HG02588 (cell line): ENCODE measurements around the gene NKTR.
"Not testable (repeated sequence)": the region's sequence is repeated elsewhere in the genome, so short reads cannot be mapped to it uniquely, and the experiment has no call there.

ENCODE experiments used
- ATAC-seq: cut with Tn5 transposase; IDR thresholded peaks from one replicate; pipeline ENCODE4 v1.9.1; 2021; ENCODE audit warnings: mild to moderate bottlenecking, moderate library complexity; ENCODE audit not compliant: unreplicated experiment

NKTR gene

DNA sequence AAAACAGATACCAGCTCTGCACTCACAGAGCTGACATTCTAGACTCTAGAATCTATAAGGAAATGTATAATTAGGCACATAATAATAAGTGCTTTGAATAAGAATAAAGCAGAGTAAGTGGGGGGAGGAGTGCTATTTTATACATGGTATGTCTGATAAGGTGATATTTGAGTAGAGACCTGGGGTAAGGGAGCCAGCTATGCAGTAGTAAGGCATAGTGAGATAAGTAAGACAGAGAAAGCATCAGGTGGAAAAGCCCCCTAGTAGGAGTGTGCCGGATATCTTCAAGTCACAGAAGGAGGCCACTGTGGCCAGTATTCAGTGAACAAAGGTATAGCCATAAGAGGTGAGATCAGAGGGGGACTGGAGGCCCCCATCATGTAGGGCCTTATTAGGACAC lies 6.9 kb upstream of the NKTR start:
- ATAC-seq, result no peak

DNA sequence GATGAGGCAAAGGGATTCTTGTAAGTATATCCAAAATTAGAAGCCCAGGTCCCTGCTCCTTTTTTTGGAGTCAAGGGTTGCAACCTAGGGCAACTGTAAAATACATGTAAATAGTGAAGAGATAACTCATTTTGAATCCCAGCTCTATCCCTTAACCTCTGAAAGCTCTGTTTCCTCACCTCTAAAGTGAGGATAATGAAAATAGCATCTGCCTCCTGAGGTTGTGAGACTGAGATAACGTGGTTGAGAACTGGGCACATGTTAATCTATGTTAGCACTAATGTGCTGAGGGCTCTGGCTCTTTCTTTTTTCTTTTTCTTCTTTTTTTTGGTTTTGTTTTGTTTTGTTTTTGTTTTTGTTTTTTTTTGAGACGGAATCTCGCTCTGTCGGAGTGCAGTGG lies 4.8 kb upstream of the NKTR start:
- no peak for ATAC-seq

DNA sequence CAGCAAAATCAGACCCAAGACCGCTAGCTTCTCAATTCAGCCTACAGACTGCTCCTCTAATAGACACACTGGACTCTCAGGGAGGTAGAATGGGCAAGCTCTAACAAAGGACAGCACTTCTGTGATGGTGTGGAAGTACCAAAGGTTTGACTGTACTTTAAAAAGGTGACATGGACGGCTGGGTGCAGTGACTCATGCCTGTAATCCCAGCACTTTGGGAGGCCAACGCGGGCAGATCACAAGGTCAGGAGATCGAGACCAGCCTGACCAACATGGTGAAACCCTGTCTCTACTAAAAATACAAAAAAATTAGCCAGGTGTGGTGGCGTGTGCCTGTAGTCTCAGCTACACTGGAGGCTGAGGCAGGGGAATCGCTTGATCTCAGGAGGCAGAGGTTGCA lies 3.4 kb upstream of the NKTR start:
- not testable (repeated sequence) for ATAC-seq

- ATAC-seq, result peak; percentile 21
Observed at GRCh38 chr3:42600958-42601675, 631 bp downstream of the NKTR start.

DNA sequence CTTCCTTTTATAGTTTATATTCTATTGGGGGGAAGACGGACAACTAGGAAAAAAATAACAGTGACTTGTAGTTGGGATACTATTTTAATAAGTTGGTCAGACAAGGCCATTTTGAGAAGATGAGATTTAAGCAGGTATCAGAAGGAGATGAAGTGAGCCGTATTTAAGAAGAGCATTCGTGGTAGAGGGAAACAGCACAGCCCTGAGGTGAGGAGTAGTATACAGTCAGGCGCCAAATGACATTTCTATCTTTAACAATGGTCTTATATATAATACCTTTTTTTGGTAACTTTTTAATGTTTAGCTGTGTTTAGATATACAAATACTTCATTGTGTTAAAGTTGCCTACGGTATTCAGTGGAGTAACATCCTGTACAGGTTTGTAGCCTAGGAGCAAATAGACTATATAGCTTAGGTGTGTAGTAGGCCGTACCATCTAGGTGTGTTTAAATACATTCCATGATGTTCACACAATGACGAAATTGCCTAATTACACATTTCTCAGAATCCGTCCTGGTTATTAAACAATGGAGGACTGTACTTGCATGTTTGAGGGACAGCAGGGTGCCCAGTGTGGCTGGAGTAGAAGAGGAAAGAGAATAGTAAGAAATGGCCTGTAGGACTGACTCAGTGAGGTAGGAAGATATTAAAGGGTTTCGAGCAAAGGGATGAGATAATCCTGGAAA lies 1.6 kb downstream of the NKTR start:
- ATAC-seq, result no peak

DNA sequence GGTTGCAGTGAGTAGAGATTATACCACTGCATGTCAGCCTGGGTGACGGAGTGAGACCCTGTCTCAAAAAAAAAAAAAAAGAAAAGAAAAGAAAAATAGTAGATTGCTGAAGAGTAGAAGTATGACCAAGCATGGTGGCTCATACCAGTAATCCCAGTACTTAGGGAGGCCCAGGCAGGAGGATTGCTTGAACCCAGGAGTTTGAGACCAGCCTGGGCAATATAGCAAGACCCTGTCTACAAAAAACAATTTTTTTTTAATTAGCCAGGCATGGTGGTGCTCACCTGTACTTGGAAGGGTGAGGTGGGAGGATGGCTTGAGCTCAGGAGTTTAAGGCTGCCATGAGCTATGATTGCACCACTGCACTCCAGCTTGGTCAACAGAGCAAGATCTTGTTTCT lies 2.5 kb downstream of the NKTR start:
- no peak for ATAC-seq

- no peak for ATAC-seq
Observed at GRCh38 chr3:42605546-42606173, 5.2 kb downstream of the NKTR start.

GRCh38 chr3:42608581-42608980 lies 8.1 kb downstream of the NKTR start:
- ATAC-seq, result no peak

GRCh38 chr3:42610976-42611375 lies 10.5 kb downstream of the NKTR start:
- no peak for ATAC-seq

- ATAC-seq, result no peak
Observed at GRCh38 chr3:42612217-42612616, 11.7 kb downstream of the NKTR start.

GRCh38 chr3:42612928-42613327 lies 12.4 kb downstream of the NKTR start:
- ATAC-seq, result peak; percentile 57

DNA sequence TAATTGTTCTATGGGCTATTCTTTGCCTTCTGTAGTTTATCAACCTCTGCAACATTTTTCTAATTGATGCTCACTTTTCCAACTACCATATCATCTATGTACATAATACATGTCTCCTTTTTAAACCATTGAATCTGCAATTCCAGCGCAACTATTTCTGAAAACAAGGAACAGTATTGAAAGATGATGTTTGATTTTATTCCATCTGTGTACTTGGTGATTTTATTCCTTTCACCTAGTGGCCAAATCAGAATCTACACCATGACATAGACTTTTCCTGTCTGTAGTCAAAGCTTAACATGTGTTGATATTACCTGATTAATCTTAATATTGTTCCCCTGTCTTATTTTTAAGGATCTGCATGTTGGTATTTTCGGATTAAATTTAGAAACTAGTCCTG lies 13.0 kb downstream of the NKTR start:
- no peak for ATAC-seq

DNA sequence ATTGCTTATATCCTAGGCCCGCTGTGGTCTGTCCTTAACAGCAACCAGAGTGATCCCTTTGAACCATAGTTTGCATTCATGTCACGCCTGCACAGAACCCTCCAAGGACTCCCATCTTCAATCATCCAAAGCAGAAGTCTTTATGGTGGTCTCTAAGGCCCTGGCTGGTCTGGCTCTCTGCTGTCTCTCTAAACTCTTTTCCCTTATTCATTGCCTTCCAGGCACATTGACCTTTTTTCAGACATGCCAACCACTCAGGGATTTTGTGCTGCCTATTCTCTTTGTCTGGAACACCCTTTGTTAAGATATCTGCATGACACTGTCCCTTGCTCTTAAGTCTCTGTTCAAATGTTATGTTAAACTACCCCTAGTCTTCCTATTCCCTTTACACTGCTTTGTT lies 31.1 kb downstream of the NKTR start:
- no peak for ATAC-seq

DNA sequence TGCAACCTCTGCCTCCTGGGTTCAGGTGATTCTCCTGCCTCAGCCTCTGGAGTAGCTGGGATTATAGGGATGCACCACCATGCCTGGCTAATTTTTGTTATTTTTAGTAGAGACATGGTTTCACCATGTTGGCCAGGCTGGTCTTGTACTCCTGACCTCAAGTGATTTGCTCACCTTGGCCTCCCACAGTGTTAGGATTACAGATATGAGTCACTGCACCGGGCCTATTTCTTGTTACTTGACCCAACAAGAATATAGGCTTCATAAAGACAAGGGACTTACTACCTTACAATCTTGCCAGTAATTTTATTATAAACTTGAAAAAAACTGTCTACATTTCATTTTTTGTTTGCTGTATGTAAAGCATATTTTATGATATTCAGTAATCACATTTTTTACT lies 31.7 kb downstream of the NKTR start:
- no peak for ATAC-seq

GRCh38 chr3:42633544-42633943 lies 33.1 kb downstream of the NKTR start:
- ATAC-seq, result no peak

DNA sequence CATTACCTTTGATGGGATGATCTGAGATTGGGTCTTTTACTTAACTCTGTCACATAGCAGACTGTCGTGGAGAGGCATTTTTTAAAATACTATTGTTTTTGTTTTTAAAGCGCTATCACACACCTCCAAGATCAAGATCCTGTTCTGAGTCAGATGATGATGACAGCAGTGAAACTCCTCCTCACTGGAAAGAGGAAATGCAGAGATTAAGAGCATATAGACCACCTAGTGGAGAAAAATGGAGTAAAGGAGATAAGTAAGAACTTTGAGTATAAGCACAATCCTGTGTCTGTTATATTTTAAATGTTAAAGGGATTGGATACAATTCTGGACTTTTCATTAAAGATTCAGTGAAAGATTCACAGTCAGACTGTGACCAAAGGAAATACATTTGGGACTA lies 34.6 kb downstream of the NKTR start:
- ATAC-seq, result no peak

DNA sequence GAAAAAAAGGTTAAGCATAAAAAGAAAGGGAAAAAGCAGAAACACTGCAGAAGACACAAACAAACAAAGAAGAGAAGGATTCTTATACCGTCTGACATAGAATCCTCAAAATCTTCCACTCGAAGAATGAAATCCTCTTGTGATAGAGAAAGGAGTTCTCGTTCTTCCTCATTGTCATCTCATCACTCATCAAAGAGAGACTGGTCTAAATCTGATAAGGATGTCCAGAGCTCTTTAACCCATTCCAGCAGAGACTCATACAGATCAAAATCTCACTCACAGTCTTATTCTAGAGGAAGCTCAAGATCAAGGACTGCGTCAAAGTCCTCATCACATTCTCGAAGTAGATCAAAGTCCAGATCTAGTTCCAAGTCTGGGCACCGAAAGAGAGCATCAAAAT lies 36.5 kb downstream of the NKTR start:
- no peak for ATAC-seq

DNA sequence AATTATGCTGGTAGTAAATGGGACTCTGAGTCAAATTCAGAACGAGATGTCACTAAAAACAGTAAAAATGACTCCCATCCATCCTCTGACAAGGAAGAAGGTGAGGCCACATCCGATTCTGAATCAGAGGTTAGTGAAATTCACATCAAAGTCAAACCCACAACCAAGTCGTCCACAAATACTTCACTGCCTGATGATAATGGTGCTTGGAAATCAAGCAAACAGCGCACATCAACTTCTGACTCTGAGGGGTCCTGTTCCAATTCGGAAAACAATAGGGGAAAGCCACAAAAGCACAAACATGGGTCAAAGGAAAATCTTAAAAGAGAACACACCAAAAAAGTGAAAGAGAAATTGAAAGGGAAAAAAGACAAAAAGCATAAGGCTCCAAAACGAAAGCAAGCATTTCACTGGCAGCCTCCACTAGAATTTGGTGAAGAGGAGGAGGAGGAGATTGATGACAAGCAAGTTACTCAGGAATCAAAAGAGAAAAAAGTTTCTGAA lies 37.9 kb downstream of the NKTR start:
- ATAC-seq, result no peak

- ATAC-seq, result no peak
Observed at GRCh38 chr3:42639192-42639591, 38.7 kb downstream of the NKTR start.

DNA sequence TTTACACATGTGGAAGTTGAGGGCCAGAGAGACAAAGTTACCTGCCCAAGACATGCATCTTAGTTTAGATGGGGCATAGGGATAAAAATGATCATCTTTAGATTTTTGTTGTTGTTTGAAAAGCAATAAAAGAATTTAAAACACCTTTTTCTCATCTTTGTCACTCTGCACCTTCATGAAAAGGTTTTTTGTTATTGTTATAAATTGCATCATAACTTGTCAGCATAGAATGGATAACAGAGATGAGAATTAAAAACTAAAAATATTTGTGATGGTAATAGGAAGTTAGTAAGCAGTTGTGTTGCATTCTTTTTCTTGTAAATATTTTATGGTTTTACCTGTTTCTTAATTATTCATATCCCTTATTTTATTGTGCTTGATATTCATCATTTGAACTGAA lies 39.6 kb downstream of the NKTR start:
- no peak for ATAC-seq

DNA sequence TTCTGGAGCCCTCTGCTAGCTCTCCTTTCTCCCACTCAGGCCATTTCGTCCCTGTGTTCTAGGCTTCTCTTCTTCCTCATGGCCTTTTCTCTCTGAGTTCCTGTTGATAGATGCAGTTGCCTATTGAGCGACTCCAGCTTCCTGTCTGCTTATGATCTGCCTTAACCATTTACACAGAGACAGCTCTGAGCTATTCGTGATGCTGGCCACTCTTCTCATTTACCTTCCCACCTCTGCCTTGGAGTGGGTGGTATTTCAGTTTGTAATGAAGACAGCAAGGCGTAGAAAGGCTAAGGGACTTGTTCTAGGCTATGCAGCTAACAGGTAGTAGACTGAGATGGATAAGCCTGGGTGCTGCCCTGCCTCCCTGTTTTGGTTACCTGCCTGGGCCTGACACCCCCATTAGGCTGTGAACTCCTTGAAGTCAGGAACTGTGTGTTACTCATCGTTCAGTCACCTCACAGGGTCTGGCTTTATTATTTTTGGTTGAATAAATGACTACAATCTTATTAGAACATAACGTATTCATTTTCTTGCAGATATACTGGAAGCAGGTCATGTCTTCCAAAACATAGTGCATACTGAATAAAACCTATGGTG lies 40.4 kb downstream of the NKTR start:
- no peak for ATAC-seq
